CD14-positive monocyte (primary cell): ENCODE measurements around the gene SLCO1B1. TPM values are rescaled to one million over a fixed set of nuclear protein-coding genes. Genes with fewer than 3 reads are reported as not detected.

Source experiments
- DNase-seq, 3 donors: peaks; one replicate each; pipeline ENCODE4 v3.0.0-alpha.2; 2011 to 2022
- H2AFZ ChIP-seq: 2 replicates; pipeline ENCODE4 v1.6.0; 2012; ENCODE audit warnings: mild to moderate bottlenecking, low read depth, low read length, inconsistent platforms; ENCODE audit not compliant: insufficient read depth, poor library complexity, severe bottlenecking
- H3K27ac ChIP-seq, 2 donors: 1 replicate in 1 of 2; 2 replicates in 1 of 2; pipeline ENCODE4 v1.5.1; 2012 to 2013; ENCODE audit warnings: low read length in 2 of 2, control low read depth in 1 of 2, inconsistent platforms in 1 of 2, low read depth in 1 of 2, mild to moderate bottlenecking in 1 of 2
- H3K27me3 ChIP-seq, 2 donors: one replicate each; pipeline versions ENCODE4 v1.6.0 to v1.6.1; 2011 to 2013; ENCODE audit warnings: low read length in 2 of 2; ENCODE audit not compliant: control insufficient read depth in 2 of 2, insufficient read depth in 2 of 2
- H3K36me3 ChIP-seq, 2 donors: replicated peaks in 1 of 2; 1 replicate in 1 of 2; 2 replicates in 1 of 2; pipeline versions ENCODE4 v1.5.1 to v1.6.1; 2012 to 2013; ENCODE audit warnings: low read length in 2 of 2, control low read depth in 1 of 2, inconsistent platforms in 1 of 2, mild to moderate bottlenecking in 1 of 2; ENCODE audit not compliant: insufficient read depth in 2 of 2, control insufficient read depth in 1 of 2
- H3K4me1 ChIP-seq, 2 donors: 1 replicate in 1 of 2; 2 replicates in 1 of 2; pipeline versions ENCODE4 v1.5.1 to v1.6.1; 2012 to 2013; ENCODE audit warnings: low read length in 2 of 2, control low read depth in 1 of 2, inconsistent platforms in 1 of 2, mild to moderate bottlenecking in 1 of 2, moderate library complexity in 1 of 2; ENCODE audit not compliant: insufficient read depth in 2 of 2, control insufficient read depth in 1 of 2
- H3K4me2 ChIP-seq: replicated peaks from 2 replicates; pipeline ENCODE3; 2012; ENCODE audit warnings: low read length, moderate library complexity, mild to moderate bottlenecking; ENCODE audit not compliant: poor library complexity, severe bottlenecking; ENCODE audit errors: extremely low read depth
- H3K4me3 ChIP-seq, 3 experiments: fragments of 200-600 bp in 1 of 3; sonication (generic) in 1 of 3; replicated peaks in 1 of 3; 1 replicate in 2 of 3; 2 replicates in 1 of 3; pipeline ENCODE4 v1.5.1; 2011 to 2013; ENCODE audit warnings: low read length in 3 of 3, mild to moderate bottlenecking in 3 of 3, control low read depth in 2 of 3, low read depth in 2 of 3, inconsistent platforms in 1 of 3, moderate library complexity in 1 of 3
- H3K79me2 ChIP-seq: 2 replicates; pipeline ENCODE4 v1.6.0; 2012; ENCODE audit warnings: mild to moderate bottlenecking, control low read depth, inconsistent platforms, low read length, moderate library complexity; ENCODE audit not compliant: insufficient read depth
- H3K9ac ChIP-seq: 2 replicates; pipeline ENCODE4 v1.6.0; 2017; ENCODE audit warnings: low read length, mild to moderate bottlenecking; ENCODE audit not compliant: insufficient read depth, poor library complexity, severe bottlenecking
- H3K9me3 ChIP-seq, 2 donors: replicated peaks in 1 of 2; 1 replicate in 1 of 2; 2 replicates in 1 of 2; pipeline versions ENCODE4 v1.5.1 to v1.6.1; 2012 to 2013; ENCODE audit warnings: low read length in 2 of 2, control low read depth in 1 of 2; ENCODE audit not compliant: control insufficient read depth in 1 of 2, insufficient read depth in 1 of 2
- H4K20me1 ChIP-seq: 2 replicates; pipeline ENCODE4 v1.6.0; 2012; ENCODE audit warnings: mild to moderate bottlenecking, low read length, control low read depth, moderate library complexity; ENCODE audit not compliant: insufficient read depth
- H3K27ac Mint-ChIP-seq, 7 donors: one replicate each; pipeline ENCODE4 v1.8.0; 2020; ENCODE audit warnings: mild to moderate bottlenecking in 7 of 7, mixed read lengths in 7 of 7, moderate library complexity in 6 of 7, inconsistent platforms in 2 of 7
- H3K27me3 Mint-ChIP-seq, 3 donors: one replicate each; pipeline ENCODE4 v1.8.0; 2021 to 2022; ENCODE audit warnings: low read depth in 3 of 3, mild to moderate bottlenecking in 3 of 3, mixed read lengths in 3 of 3, moderate library complexity in 3 of 3, inconsistent platforms in 1 of 3
- H3K36me3 Mint-ChIP-seq, 2 donors: one replicate each; pipeline ENCODE4 v1.8.0; 2020; ENCODE audit warnings: mixed read lengths in 2 of 2, inconsistent platforms in 1 of 2, mild to moderate bottlenecking in 1 of 2
- H3K4me1 Mint-ChIP-seq: one replicate; pipeline ENCODE4 v1.8.0; 2020; ENCODE audit warnings: mild to moderate bottlenecking, mixed read lengths
- H3K4me3 Mint-ChIP-seq, 2 donors: one replicate each; pipeline ENCODE4 v1.8.0; 2020; ENCODE audit warnings: mild to moderate bottlenecking in 2 of 2, mixed read lengths in 2 of 2, moderate library complexity in 1 of 2
- H3K9me3 Mint-ChIP-seq, 7 donors: one replicate each; pipeline ENCODE4 v1.8.0; 2020 to 2022; ENCODE audit warnings: mixed read lengths in 7 of 7, mild to moderate bottlenecking in 6 of 7, moderate library complexity in 6 of 7, inconsistent platforms in 2 of 7
- CTCF ChIP-seq: fragments of 200-600 bp; IDR thresholded peaks from one replicate; pipeline ENCODE4 v1.8.0; 2022; ENCODE audit warnings: antibody characterized with exemption, mild to moderate bottlenecking
- intact Hi-C, 2 donors: fragments of 100-400 bp; cut with micrococcal nuclease; formaldehyde crosslinking; loops; one replicate each; pipeline versions ENCODE4 v1.15.0 to v1.15.1; 2023
- polyA plus RNA-seq, 3 donors: library from polyadenylated mRNA; depleted of rRNA in 1 of 3; unstranded in 2 of 3; stranded (reverse) in 1 of 3; fragments of 300-500 nt in 2 of 3; fragments of >200 nt in 1 of 3; fragmentation: Illumina TruSeq in 2 of 3; gene quantifications; 1 replicate in 2 of 3; 2 replicates in 1 of 3; pipeline ENCODE4 v1.2.3, GENCODE V29; 2012 to 2021

The SLCO1B1 gene
- polyA plus RNA-seq, 3 donors, result not detected

GRCh38 chr12:21221072-21221471, 90.1 kb downstream of the SLCO1B1 start:
- Mint-ChIP-seq H3K4me3 (no peak overlapping the region), H3K4me1 (no peaks in the 10 kb centered on the region), H3K27ac (no peak overlapping the region), H3K9me3 (peaks cover 0 to 7% (median 2%) of the 10 kb centered on the region in 7 donors), H3K36me3 (no peaks in the 10 kb centered on the region), H3K27me3 (no peaks in the 10 kb centered on the region)
- Histone ChIP-seq H3K4me1 (no peaks in the 10 kb centered on the region), H3K9ac (no peak overlapping the region), H3K4me3 (no peak overlapping the region), H3K9me3 (no peaks in the 10 kb centered on the region), H3K79me2 (no peaks in the 10 kb centered on the region), H3K36me3 (no peaks in the 10 kb centered on the region), H3K4me2 (no peak overlapping the region), H2AFZ (no peak overlapping the region), H4K20me1 (no peaks in the 10 kb centered on the region), H3K27me3 (no peaks in the 10 kb centered on the region), H3K27ac (no peak overlapping the region)
- DNase-seq, result no peak
- no peak for TF ChIP-seq CTCF
- intact Hi-C loops, result no loop called here

- Histone ChIP-seq H3K79me2 (no peaks in the 10 kb centered on the region), H2AFZ (no peak overlapping the region), H3K9ac (no peak overlapping the region), H3K4me2 (no peak overlapping the region), H3K4me3 (no peak overlapping the region), H3K27me3 (no peaks in the 10 kb centered on the region), H3K36me3 (no peaks in the 10 kb centered on the region), H4K20me1 (no peaks in the 10 kb centered on the region), H3K4me1 (no peaks in the 10 kb centered on the region), H3K9me3 (no peaks in the 10 kb centered on the region), H3K27ac (no peak overlapping the region)
- Mint-ChIP-seq H3K4me3 (no peak overlapping the region), H3K36me3 (no peaks in the 10 kb centered on the region), H3K4me1 (no peaks in the 10 kb centered on the region), H3K9me3 (peaks cover 0 to 5% (median 2%) of the 10 kb centered on the region in 7 donors), H3K27ac (no peak overlapping the region), H3K27me3 (no peaks in the 10 kb centered on the region)
- no peak for DNase-seq
- TF ChIP-seq CTCF, result no peak
- intact Hi-C loops, result no loop called here
Observed at GRCh38 chr12:21221778-21222177, 90.8 kb downstream of the SLCO1B1 start.
